K562 (cell line): ENCODE data around the gene SOX18. TPM values are rescaled to one million over a fixed set of nuclear protein-coding genes. Genes with fewer than 3 reads are reported as not detected.

Experiments used
- ATAC-seq: fragments of 200-7000 bp; cut with Tn5 transposase; 3 replicates; pipeline ENCODE4 v1.9.1; 2020; ENCODE audit warnings: moderate library complexity
- BruUV-seq: library from RNA; stranded (reverse); fragments of 400-500 nt; replicated peaks from 2 replicates; lab custom pipeline; 2021; lab: Mats Ljungman, UMichigan
- CTCF ChIA-PET: fragments of 300-600 bp; formaldehyde crosslinking; extraction: SDS; loops from one replicate; lab custom pipeline; 2021; ENCODE audit warnings: low intra/inter-chr PET ratio; lab: Yijun Ruan, JAX
- POLR2A ChIA-PET: fragments of 300-600, 350-650 bp; sonication (Branson Sonifier 250); formaldehyde crosslinking; extraction: SDS; loops from one replicate; lab custom pipeline; 2021; ENCODE audit warnings: antibody characterized with exemption, inconsistent platforms; lab: Yijun Ruan, JAX
- DNase-seq, 4 experiments: peaks; one replicate each; pipeline versions ENCODE4 v3.0.0 to v3.0.0-alpha.2; 2011 to 2018; ENCODE audit warnings: low spot score in 3 of 4, mixed read lengths in 3 of 4; ENCODE audit errors: extremely low read depth in 1 of 4
- FAIRE-seq: peaks from 2 replicates; lab custom pipeline; 2011; peaks lifted over from hg19 to GRCh38; lab: Jason Lieb, UNC
- H2AFZ ChIP-seq: 2 replicates; pipeline ENCODE4 v1.6.0; 2011; ENCODE audit warnings: low read depth, low read length, control low read depth, inconsistent platforms
- H3K27ac ChIP-seq: fragments of 200-600 bp; 3 replicates; pipeline ENCODE4 v1.8.0; 2011; ENCODE audit warnings: low read depth, mild to moderate bottlenecking, control low read depth, inconsistent platforms, low read length, moderate library complexity, mixed read lengths; ENCODE audit errors: extremely low read depth
- H3K27me3 ChIP-seq, 2 experiments: fragments of 300-600 bp in 1 of 2; 2 replicates in 1 of 2; 3 replicates in 1 of 2; pipeline versions ENCODE4 v1.6.0 to v1.8.0; 2011; ENCODE audit warnings: inconsistent platforms in 2 of 2, low read length in 2 of 2, mild to moderate bottlenecking in 1 of 2, mixed read lengths in 1 of 2, moderate library complexity in 1 of 2; ENCODE audit not compliant: control insufficient read depth in 2 of 2, insufficient read depth in 2 of 2
- H3K36me3 ChIP-seq: fragments of 300-600 bp; 3 replicates; pipeline ENCODE4 v1.8.0; 2011; ENCODE audit warnings: mild to moderate bottlenecking, low read length, inconsistent platforms; ENCODE audit not compliant: control insufficient read depth, insufficient read depth
- H3K4me1 ChIP-seq, 2 experiments: fragments of 200-600 bp in 1 of 2; replicated peaks in 1 of 2; 2 replicates in 1 of 2; 3 replicates in 1 of 2; pipeline versions ENCODE4 v1.5.1 to v1.8.0; 2011; ENCODE audit warnings: inconsistent platforms in 2 of 2, low read length in 2 of 2, mild to moderate bottlenecking in 1 of 2, mixed read lengths in 1 of 2, moderate library complexity in 1 of 2; ENCODE audit not compliant: control insufficient read depth in 2 of 2, insufficient read depth in 2 of 2
- H3K4me2 ChIP-seq: 2 replicates; pipeline ENCODE4 v1.6.1; 2011; ENCODE audit warnings: low read length, control low read depth, inconsistent platforms, mixed read lengths; ENCODE audit not compliant: insufficient read depth
- H3K4me3 ChIP-seq: fragments of 200-600 bp; sonication (generic), shearing (Covaris generic); 2 replicates; pipeline ENCODE4 v1.5.1; 2016; ENCODE audit warnings: control low read depth, inconsistent platforms
- H3K79me2 ChIP-seq: fragments of 200-600 bp; 3 replicates; pipeline ENCODE4 v1.8.0; 2011; ENCODE audit warnings: low read length, inconsistent platforms; ENCODE audit not compliant: control insufficient read depth, insufficient read depth
- H3K9ac ChIP-seq, 2 experiments: 2 replicates each; pipeline versions ENCODE4 v1.6.0 to v1.6.1; 2011; ENCODE audit warnings: low read depth in 2 of 2, low read length in 2 of 2, control low read depth in 1 of 2, inconsistent platforms in 1 of 2, mild to moderate bottlenecking in 1 of 2, mixed read lengths in 1 of 2; ENCODE audit not compliant: insufficient read depth in 1 of 2
- H3K9me1 ChIP-seq: one replicate; pipeline ENCODE4 v1.6.0; 2011; ENCODE audit warnings: inconsistent platforms, mild to moderate bottlenecking, low read length, moderate library complexity; ENCODE audit not compliant: control insufficient read depth, insufficient read depth
- H3K9me3 ChIP-seq: replicated peaks from 2 replicates; pipeline ENCODE4 v1.5.1; 2011; ENCODE audit warnings: low read depth, low read length, inconsistent platforms; ENCODE audit not compliant: control insufficient read depth, insufficient read depth
- H4K20me1 ChIP-seq: replicated peaks from 2 replicates; pipeline ENCODE4 v1.6.1; 2011; ENCODE audit warnings: low read length, inconsistent platforms, mixed read lengths; ENCODE audit not compliant: control insufficient read depth, insufficient read depth
- ARID1B ChIP-seq: fragments of 450-650 bp; IDR thresholded peaks from 2 replicates; pipeline ENCODE4 v1.6.1; 2016; ENCODE audit warnings: antibody characterized with exemption, mild to moderate bottlenecking, inconsistent platforms
- CBFA2T3 ChIP-seq: fragments of 450-650 bp; IDR thresholded peaks from 2 replicates; pipeline ENCODE4 v1.6.1; 2017
- HMG20B ChIP-seq: fragments of 250-450 bp; sonication (Bioruptor Pico); IDR thresholded peaks from 2 replicates; pipeline ENCODE4 v1.5.0; 2021; ENCODE audit warnings: mild to moderate bottlenecking
- ILF3 ChIP-seq: fragments of 450-650 bp; IDR thresholded peaks from 2 replicates; pipeline ENCODE4 v1.6.1; 2018; ENCODE audit warnings: antibody characterized with exemption, mild to moderate bottlenecking, moderate library complexity, borderline replicate concordance
- KLF1 ChIP-seq: fragments of 450-650 bp; IDR thresholded peaks from 2 replicates; pipeline ENCODE4 v1.6.1; 2016; ENCODE audit warnings: missing genetic modification characterization, missing compliant biosample characterization
- MIER1 ChIP-seq: fragments of 450-650 bp; IDR thresholded peaks from 2 replicates; pipeline ENCODE4 v1.6.1; 2016; ENCODE audit warnings: antibody characterized with exemption, mild to moderate bottlenecking, low read depth
- TBP ChIP-seq: optimal IDR thresholded peaks from 2 replicates; pipeline ENCODE3; 2011; ENCODE audit warnings: low read depth, low read length, improper control_type of control experiment
- ZFX ChIP-seq: sonication (generic); formaldehyde crosslinking; IDR thresholded peaks from 2 replicates; pipeline ENCODE4 v1.8.0; 2022; ENCODE audit warnings: mild to moderate bottlenecking, missing genetic modification reagents, moderate library complexity
- ZNF232 ChIP-seq: sonication (generic); formaldehyde crosslinking; IDR thresholded peaks from 2 replicates; pipeline ENCODE4 v1.8.0; 2022; ENCODE audit warnings: mild to moderate bottlenecking, missing genetic modification reagents
- ZNF41 ChIP-seq: fragments of 250-450 bp; sonication (Bioruptor Pico); conservative IDR thresholded peaks from 2 replicates; pipeline ENCODE4 v1.4.0; 2020; ENCODE audit warnings: mild to moderate bottlenecking
- WGBS: fragments of 100-300 bp; shearing (Covaris generic); methylation state at CpG from one replicate; pipeline ENCODE4 v1.1.6; 2016; ENCODE audit warnings: low coverage, mixed read lengths; ENCODE audit not compliant: insufficient coverage; ENCODE audit errors: missing lambda C conversion rate; 5-methylcytosine and 5-hydroxymethylcytosine counted together
- in situ Hi-C: fragments of 300-500 bp; cut with MboI; formaldehyde crosslinking; loops from 4 replicates; pipeline ENCODE4 v1.15.0; 2018; ENCODE audit warnings: inconsistent platforms, mixed read lengths
- intact Hi-C: fragments of 100-400 bp; cut with micrococcal nuclease; formaldehyde crosslinking; loops from 2 replicates; pipeline ENCODE4 v1.14.2; 2022
- polyA plus RNA-seq, 8 experiments: library from polyadenylated mRNA; depleted of rRNA in 4 of 8; stranded (reverse) in 5 of 8; unstranded in 3 of 8; fragments of >200 nt; fragmentation: Nextera tagmentation in 2 of 8; fragmentation: Illumina TruSeq in 1 of 8; extraction: Ambion mirVana in 2 of 8; extraction: Trizol in 1 of 8; gene quantifications; 2 replicates each; pipeline versions ENCODE4 v1.2.1 to v1.2.3, GENCODE V29; 2011 to 2014; ENCODE audit warnings: inconsistent platforms in 1 of 8, missing spikeins in 1 of 8
- total RNA-seq, 7 experiments: library from RNA; depleted of rRNA in 6 of 7; stranded (reverse); fragments of >200 nt in 6 of 7; fragmentation: Illumina TruSeq in 2 of 7; extraction: Trizol in 2 of 7; gene quantifications; 2 replicates each; pipeline versions ENCODE4 v1.2.1 to v1.2.3, GENCODE V29; 2011 to 2021; ENCODE audit warnings: low replicate concordance in 1 of 7
- TF ChIP-seq, protein P1 (sequence below): fragments of 250-450 bp; sonication (Bioruptor Pico); IDR thresholded peaks from 2 replicates; pipeline ENCODE4 v1.5.1; 2021; ENCODE audit warnings: mild to moderate bottlenecking
- TF ChIP-seq, protein P2 (sequence below): fragments of 450-650 bp; IDR thresholded peaks from 2 replicates; pipeline ENCODE4 v1.6.1; 2017; ENCODE audit warnings: antibody characterized with exemption, mild to moderate bottlenecking
- TF ChIP-seq, protein P3 (sequence below): sonication (generic); formaldehyde crosslinking; IDR thresholded peaks from 2 replicates; pipeline ENCODE4 v1.8.0; 2023; ENCODE audit warnings: missing genetic modification reagents, mild to moderate bottlenecking, borderline replicate concordance

SOX18 gene
- total and polyA plus RNA-seq, 9 of the 15 experiments (the other 6 are each of a cell fraction or from before 2014, with no cell fraction given) = 0.15 to 19.8 (median 0.33) TPM

- H3K27me3 ChIP-seq = no peaks in the 10 kb centered on the region
- no peak overlapping the region for H3K4me2 ChIP-seq
- H3K4me1 ChIP-seq = peaks cover 13 to 84% of the 10 kb centered on the region in 2 experiments; a peak in 4 of 5 replicates
- H3K36me3 ChIP-seq = peaks cover 8% of the 10 kb centered on the region; the same call in 1 of the 3 replicates
- no peak for FAIRE-seq
- H3K9me3 ChIP-seq = no peaks in the 10 kb centered on the region
- no TSS peak for BruUV-seq
- peaks cover 10% of the 10 kb centered on the region; the same call in 2 of the 3 replicates for H3K79me2 ChIP-seq
- CTCF ChIA-PET = no interaction called here
- H4K20me1 ChIP-seq = no peaks in the 10 kb centered on the region
- no peaks in the 10 kb centered on the region for H3K9me1 ChIP-seq
- H3K27ac ChIP-seq = no peak overlapping the region
- in situ Hi-C loops = no loop called here
- no peak for ATAC-seq
- DNase-seq = no peak
- POLR2A ChIA-PET = no interaction called here
- intact Hi-C loops = no loop called here
- WGBS = 90% methylated on average over 5 of the region's 7 CpGs
- H3K4me3 ChIP-seq = no peak overlapping the region
- H3K9ac ChIP-seq = peak overlapping the region in 1 of 2 experiments; percentile 65; a peak in 1 of 4 replicates
- TF ChIP-seq KLF1 (no peak), ARID1B (no peak), ILF3 (no peak), MIER1 (no peak), TBP (no peak), ZNF41 (CRISPR knock-in tag) (no peak), ZFX (CRISPR knock-in tag) (no peak), HMG20B (CRISPR knock-in tag) (no peak), CBFA2T3 (no peak), ZNF232 (CRISPR knock-in tag) (no peak)
- TF ChIP-seq, protein P1, sequence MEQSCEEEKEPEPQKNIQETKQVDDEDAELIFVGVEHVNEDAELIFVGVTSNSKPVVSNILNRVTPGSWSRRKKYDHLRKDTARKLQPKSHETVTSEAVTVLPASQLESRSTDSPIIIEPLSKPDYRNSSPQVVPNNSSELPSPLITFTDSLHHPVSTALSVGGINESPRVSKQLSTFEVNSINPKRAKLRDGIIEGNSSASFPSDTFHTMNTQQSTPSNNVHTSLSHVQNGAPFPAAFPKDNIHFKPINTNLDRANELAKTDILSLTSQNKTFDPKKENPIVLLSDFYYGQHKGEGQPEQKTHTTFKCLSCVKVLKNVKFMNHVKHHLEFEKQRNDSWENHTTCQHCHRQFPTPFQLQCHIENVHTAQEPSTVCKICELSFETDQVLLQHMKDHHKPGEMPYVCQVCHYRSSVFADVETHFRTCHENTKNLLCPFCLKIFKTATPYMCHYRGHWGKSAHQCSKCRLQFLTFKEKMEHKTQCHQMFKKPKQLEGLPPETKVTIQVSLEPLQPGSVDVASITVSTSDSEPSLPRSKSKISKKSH (CRISPR knock-in tag) = no peak
- TF ChIP-seq, protein P2, sequence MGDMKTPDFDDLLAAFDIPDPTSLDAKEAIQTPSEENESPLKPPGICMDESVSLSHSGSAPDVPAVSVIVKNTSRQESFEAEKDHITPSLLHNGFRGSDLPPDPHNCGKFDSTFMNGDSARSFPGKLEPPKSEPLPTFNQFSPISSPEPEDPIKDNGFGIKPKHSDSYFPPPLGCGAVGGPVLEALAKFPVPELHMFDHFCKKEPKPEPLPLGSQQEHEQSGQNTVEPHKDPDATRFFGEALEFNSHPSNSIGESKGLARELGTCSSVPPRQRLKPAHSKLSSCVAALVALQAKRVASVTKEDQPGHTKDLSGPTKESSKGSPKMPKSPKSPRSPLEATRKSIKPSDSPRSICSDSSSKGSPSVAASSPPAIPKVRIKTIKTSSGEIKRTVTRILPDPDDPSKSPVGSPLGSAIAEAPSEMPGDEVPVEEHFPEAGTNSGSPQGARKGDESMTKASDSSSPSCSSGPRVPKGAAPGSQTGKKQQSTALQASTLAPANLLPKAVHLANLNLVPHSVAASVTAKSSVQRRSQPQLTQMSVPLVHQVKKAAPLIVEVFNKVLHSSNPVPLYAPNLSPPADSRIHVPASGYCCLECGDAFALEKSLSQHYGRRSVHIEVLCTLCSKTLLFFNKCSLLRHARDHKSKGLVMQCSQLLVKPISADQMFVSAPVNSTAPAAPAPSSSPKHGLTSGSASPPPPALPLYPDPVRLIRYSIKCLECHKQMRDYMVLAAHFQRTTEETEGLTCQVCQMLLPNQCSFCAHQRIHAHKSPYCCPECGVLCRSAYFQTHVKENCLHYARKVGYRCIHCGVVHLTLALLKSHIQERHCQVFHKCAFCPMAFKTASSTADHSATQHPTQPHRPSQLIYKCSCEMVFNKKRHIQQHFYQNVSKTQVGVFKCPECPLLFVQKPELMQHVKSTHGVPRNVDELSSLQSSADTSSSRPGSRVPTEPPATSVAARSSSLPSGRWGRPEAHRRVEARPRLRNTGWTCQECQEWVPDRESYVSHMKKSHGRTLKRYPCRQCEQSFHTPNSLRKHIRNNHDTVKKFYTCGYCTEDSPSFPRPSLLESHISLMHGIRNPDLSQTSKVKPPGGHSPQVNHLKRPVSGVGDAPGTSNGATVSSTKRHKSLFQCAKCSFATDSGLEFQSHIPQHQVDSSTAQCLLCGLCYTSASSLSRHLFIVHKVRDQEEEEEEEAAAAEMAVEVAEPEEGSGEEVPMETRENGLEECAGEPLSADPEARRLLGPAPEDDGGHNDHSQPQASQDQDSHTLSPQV = no peak
- TF ChIP-seq, protein P3, sequence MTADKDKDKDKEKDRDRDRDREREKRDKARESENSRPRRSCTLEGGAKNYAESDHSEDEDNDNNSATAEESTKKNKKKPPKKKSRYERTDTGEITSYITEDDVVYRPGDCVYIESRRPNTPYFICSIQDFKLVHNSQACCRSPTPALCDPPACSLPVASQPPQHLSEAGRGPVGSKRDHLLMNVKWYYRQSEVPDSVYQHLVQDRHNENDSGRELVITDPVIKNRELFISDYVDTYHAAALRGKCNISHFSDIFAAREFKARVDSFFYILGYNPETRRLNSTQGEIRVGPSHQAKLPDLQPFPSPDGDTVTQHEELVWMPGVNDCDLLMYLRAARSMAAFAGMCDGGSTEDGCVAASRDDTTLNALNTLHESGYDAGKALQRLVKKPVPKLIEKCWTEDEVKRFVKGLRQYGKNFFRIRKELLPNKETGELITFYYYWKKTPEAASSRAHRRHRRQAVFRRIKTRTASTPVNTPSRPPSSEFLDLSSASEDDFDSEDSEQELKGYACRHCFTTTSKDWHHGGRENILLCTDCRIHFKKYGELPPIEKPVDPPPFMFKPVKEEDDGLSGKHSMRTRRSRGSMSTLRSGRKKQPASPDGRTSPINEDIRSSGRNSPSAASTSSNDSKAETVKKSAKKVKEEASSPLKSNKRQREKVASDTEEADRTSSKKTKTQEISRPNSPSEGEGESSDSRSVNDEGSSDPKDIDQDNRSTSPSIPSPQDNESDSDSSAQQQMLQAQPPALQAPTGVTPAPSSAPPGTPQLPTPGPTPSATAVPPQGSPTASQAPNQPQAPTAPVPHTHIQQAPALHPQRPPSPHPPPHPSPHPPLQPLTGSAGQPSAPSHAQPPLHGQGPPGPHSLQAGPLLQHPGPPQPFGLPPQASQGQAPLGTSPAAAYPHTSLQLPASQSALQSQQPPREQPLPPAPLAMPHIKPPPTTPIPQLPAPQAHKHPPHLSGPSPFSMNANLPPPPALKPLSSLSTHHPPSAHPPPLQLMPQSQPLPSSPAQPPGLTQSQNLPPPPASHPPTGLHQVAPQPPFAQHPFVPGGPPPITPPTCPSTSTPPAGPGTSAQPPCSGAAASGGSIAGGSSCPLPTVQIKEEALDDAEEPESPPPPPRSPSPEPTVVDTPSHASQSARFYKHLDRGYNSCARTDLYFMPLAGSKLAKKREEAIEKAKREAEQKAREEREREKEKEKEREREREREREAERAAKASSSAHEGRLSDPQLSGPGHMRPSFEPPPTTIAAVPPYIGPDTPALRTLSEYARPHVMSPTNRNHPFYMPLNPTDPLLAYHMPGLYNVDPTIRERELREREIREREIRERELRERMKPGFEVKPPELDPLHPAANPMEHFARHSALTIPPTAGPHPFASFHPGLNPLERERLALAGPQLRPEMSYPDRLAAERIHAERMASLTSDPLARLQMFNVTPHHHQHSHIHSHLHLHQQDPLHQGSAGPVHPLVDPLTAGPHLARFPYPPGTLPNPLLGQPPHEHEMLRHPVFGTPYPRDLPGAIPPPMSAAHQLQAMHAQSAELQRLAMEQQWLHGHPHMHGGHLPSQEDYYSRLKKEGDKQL (CRISPR knock-in tag) = no peak
- no peak overlapping the region for H2AFZ ChIP-seq
Observed at GRCh38 chr20:64077541-64077875, 28.1 kb upstream of the SOX18 start.
